GM20000 (cell line): ENCODE results near the gene GBGT1.
"Not testable (repeated sequence)": the region's sequence is repeated elsewhere in the genome, so short reads cannot be mapped to it uniquely, and the experiment has no call there.

Experiments
- DNase-seq: peaks from one replicate; pipeline ENCODE4 v3.0.0; 2012; ENCODE audit warnings: low spot score
- CTCF ChIP-seq: IDR thresholded peaks from 2 replicates; pipeline ENCODE4 v1.5.1; 2012; ENCODE audit warnings: mild to moderate bottlenecking, control low read depth; ENCODE audit errors: extremely low read depth, missing control alignments

Gene GBGT1

GRCh38 chr9:133163504-133164172 is at the start of gene GBGT1:
Gene GBGT1, minus strand, starts transcription at chr9:133163914. Its CDS starts 1,502 bp downstream, at chr9:133162412.
- peak; percentile 79 for DNase-seq
- no peak for TF ChIP-seq CTCF

- DNase-seq: no peak
- no peak for TF ChIP-seq CTCF
Observed at GRCh38 chr9:133210609-133211008, 46.9 kb upstream of the GBGT1 start.

GRCh38 chr9:133210202-133210532 is 46.5 kb upstream of the GBGT1 start:
- TF ChIP-seq CTCF: no peak
- no peak for DNase-seq

- not testable (repeated sequence) for DNase-seq
Observed at GRCh38 chr9:133209327-133210201, 45.9 kb upstream of the GBGT1 start.

- not testable (repeated sequence) for DNase-seq
Observed at GRCh38 chr9:133208880-133209300, 45.2 kb upstream of the GBGT1 start, which contains the start of gene OBP2B. Gene OBP2B, minus strand, starts transcription at chr9:133209250. Its CDS starts 51 bp downstream, at chr9:133209199.

GRCh38 chr9:133208171-133208879 is 44.6 kb upstream of the GBGT1 start:
- DNase-seq: not testable (repeated sequence)

GRCh38 chr9:133207540-133208170 is 43.9 kb upstream of the GBGT1 start:
- no peak for DNase-seq
- TF ChIP-seq CTCF: no peak

- no peak for TF ChIP-seq CTCF
- no peak for DNase-seq
Observed at GRCh38 chr9:133207021-133207531, 43.4 kb upstream of the GBGT1 start.
